Gastroesophageal sphincter (tissue), 3 donors: ENCODE data around the gene TEC.

Experiments used
- EP300 ChIP-seq: sonication (generic); formaldehyde crosslinking; IDR thresholded peaks from one replicate; pipeline ENCODE4 v1.6.1; 2017; ENCODE audit warnings: antibody characterized with exemption, mild to moderate bottlenecking
- POLR2A ChIP-seq, 2 donors: fragments of 450-650 bp; IDR thresholded peaks; one replicate each; pipeline ENCODE4 v1.6.1; 2017; ENCODE audit warnings: antibody characterized with exemption in 2 of 2, mild to moderate bottlenecking in 2 of 2, moderate library complexity in 1 of 2
- POLR2AphosphoS5 ChIP-seq: sonication (generic); formaldehyde crosslinking; IDR thresholded peaks from one replicate; pipeline ENCODE4 v1.6.1; 2017; ENCODE audit warnings: antibody characterized with exemption
- TF ChIP-seq, protein P1 (sequence below), 4 experiments: fragments of 200-600 bp in 2 of 4; fragments of 450-650 bp in 2 of 4; sonication (generic) in 1 of 4; IDR thresholded peaks; one replicate each; pipeline ENCODE4 v1.5.1; 2017 to 2019; ENCODE audit warnings: antibody characterized with exemption in 4 of 4, mild to moderate bottlenecking in 2 of 4, moderate library complexity in 2 of 4

- TF ChIP-seq, protein P1, sequence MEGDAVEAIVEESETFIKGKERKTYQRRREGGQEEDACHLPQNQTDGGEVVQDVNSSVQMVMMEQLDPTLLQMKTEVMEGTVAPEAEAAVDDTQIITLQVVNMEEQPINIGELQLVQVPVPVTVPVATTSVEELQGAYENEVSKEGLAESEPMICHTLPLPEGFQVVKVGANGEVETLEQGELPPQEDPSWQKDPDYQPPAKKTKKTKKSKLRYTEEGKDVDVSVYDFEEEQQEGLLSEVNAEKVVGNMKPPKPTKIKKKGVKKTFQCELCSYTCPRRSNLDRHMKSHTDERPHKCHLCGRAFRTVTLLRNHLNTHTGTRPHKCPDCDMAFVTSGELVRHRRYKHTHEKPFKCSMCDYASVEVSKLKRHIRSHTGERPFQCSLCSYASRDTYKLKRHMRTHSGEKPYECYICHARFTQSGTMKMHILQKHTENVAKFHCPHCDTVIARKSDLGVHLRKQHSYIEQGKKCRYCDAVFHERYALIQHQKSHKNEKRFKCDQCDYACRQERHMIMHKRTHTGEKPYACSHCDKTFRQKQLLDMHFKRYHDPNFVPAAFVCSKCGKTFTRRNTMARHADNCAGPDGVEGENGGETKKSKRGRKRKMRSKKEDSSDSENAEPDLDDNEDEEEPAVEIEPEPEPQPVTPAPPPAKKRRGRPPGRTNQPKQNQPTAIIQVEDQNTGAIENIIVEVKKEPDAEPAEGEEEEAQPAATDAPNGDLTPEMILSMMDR (IDR thresholded peaks at IDR 0.05), result no peak
- TF ChIP-seq EP300, result no peak
- no peak for TF ChIP-seq POLR2A (IDR thresholded peaks at IDR 0.05)
- TF ChIP-seq POLR2AphosphoS5, result no peak
These were observed 97.0 kb downstream of the TEC start for GRCh38 chr4:48172651-48173050.
